Kidney glomerular epithelial cell (primary cell): ENCODE results near the gene ROBO2.
A peak's percentile ranks its signal among the peaks of the same experiment; 100 is the strongest.

Experiments used
- DNase-seq: peaks from one replicate; lab custom pipeline; 2025; lab: John Stamatoyannopoulos, UW

ROBO2 gene

GRCh38 chr3:77190374-77190773, 150.5 kb downstream of the ROBO2 start:
- no peak for DNase-seq

- DNase-seq = no peak
Measured at GRCh38 chr3:77191014-77191413, 151.1 kb downstream of the ROBO2 start.

GRCh38 chr3:77191640-77192039, 151.7 kb downstream of the ROBO2 start:
- DNase-seq = no peak

- no peak for DNase-seq
Measured at GRCh38 chr3:77195766-77196545, 156.1 kb downstream of the ROBO2 start.

- DNase-seq = no peak
Measured at GRCh38 chr3:77197408-77197807, 157.5 kb downstream of the ROBO2 start.

- no peak for DNase-seq
Measured at GRCh38 chr3:77203851-77204250, 164.0 kb downstream of the ROBO2 start.

GRCh38 chr3:77204788-77205187, 164.9 kb downstream of the ROBO2 start:
- DNase-seq = no peak

- no peak for DNase-seq
Measured at GRCh38 chr3:77207753-77208152, 167.9 kb downstream of the ROBO2 start.

- DNase-seq = no peak
Measured at GRCh38 chr3:77222701-77223100, 182.8 kb downstream of the ROBO2 start.

- no peak for DNase-seq
Measured at GRCh38 chr3:77227567-77227966, 187.7 kb downstream of the ROBO2 start.

GRCh38 chr3:77232557-77232956, 192.7 kb downstream of the ROBO2 start:
- DNase-seq = no peak

GRCh38 chr3:77234004-77234403, 194.1 kb downstream of the ROBO2 start:
- DNase-seq = no peak

- DNase-seq = no peak
Measured at GRCh38 chr3:77236118-77236517, 196.2 kb downstream of the ROBO2 start.

- no peak for DNase-seq
Measured at GRCh38 chr3:77240072-77240650, 200.3 kb downstream of the ROBO2 start.

GRCh38 chr3:77242371-77242770, 202.5 kb downstream of the ROBO2 start:
- no peak for DNase-seq

- DNase-seq = no peak
Measured at GRCh38 chr3:77244981-77245380, 205.1 kb downstream of the ROBO2 start.

GRCh38 chr3:77247061-77247460, 207.2 kb downstream of the ROBO2 start:
- DNase-seq = no peak

- no peak for DNase-seq
Measured at GRCh38 chr3:77247817-77248216, 207.9 kb downstream of the ROBO2 start.

GRCh38 chr3:77248420-77248819, 208.5 kb downstream of the ROBO2 start:
- DNase-seq = no peak

GRCh38 chr3:77251136-77251535, 211.2 kb downstream of the ROBO2 start:
- no peak for DNase-seq

GRCh38 chr3:77254967-77255831, 215.3 kb downstream of the ROBO2 start:
- DNase-seq = peak; percentile 36

GRCh38 chr3:77256584-77257503, 216.9 kb downstream of the ROBO2 start:
- no peak for DNase-seq
